ENCODE data around the gene AQP12B.

DNA sequence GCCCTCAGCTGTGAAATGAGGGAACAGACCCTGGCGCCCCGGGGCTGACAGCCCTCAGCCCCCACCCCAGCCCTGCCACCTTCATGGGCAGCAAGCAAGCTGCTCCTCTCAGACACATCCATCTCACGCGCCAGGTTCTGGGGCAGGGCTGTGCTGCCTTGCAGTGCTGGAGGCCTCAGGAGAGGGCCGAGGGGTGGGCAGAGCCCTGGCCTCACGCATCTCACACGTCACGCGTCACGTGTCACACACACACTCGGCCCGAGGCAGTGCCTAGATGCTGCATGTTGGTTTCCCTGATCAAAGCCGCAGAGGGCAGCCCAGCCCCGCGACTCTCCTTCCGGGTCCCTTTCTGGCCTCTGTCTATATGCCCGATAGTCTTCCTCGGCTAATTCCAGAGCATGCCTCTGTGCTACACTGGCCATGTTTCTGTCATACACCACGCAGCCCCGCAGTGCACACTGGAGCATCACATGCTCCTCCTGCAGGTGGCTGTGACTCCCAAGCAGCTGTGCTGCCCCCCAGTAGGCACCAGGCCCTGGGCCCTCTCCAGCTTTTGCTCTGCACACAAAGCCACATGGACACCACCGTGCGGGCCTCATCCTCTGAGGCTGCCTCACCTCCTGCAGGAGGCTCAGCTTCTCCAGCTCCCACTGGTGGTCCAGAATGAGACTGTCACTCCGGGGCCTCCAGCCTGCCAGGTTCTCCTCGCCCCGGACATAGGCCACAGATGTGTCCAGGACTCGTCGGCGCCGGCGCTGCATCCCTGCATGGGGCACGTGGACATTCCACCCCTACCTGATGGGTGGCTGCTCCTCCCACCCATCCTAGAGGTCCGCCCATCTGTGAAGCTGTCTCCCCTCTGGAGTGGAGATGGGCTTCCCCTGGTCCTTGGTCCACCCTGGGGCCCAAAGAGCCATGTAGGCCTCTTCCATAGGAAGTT is 40.4 kb upstream of the AQP12B start:
- TF ChIP-seq POLR2AphosphoS5 (IDR thresholded peaks at IDR 0.05; ENCODE audit: low read depth, low read length) (no peak), POLR2A (IDR thresholded peaks at IDR 0.05; ENCODE audit: low read depth, low read length) (no peak)

Measured in GM12891 (cell line).